Transverse colon (tissue), 4 donors: ENCODE results near the gene VGLL4. TPM values are rescaled to one million over a fixed set of nuclear protein-coding genes. Genes with fewer than 3 reads are reported as not detected.

ENCODE experiments used
- DNase-seq: peaks from one replicate; pipeline ENCODE4 v3.0.0-alpha.2; 2019
- H3K27ac ChIP-seq, 4 donors: fragments of 200-600 bp; sonication (generic); 2 replicates each; pipeline ENCODE4 v1.5.1; 2016 to 2018; ENCODE audit warnings: inconsistent platforms in 4 of 4
- H3K27me3 ChIP-seq: fragments of 200-600 bp; sonication (generic); 2 replicates; pipeline ENCODE4 v1.5.1; 2017; ENCODE audit warnings: inconsistent platforms
- H3K36me3 ChIP-seq, 4 donors: fragments of 200-600 bp; sonication (generic); 2 replicates each; pipeline ENCODE4 v1.5.1; 2017 to 2019; ENCODE audit warnings: inconsistent platforms in 4 of 4
- H3K4me1 ChIP-seq, 4 donors: fragments of 200-600 bp; sonication (generic); 2 replicates each; pipeline ENCODE4 v1.5.1; 2017 to 2020; ENCODE audit warnings: inconsistent platforms in 4 of 4
- H3K4me3 ChIP-seq, 4 donors: fragments of 200-600 bp; sonication (generic); 1 replicate in 1 of 4; 2 replicates in 3 of 4; pipeline versions ENCODE4 v1.5.1 to v1.6.1; 2017 to 2019; ENCODE audit warnings: inconsistent platforms in 4 of 4
- H3K9me3 ChIP-seq, 2 donors: fragments of 200-600 bp; sonication (generic); 2 replicates each; pipeline ENCODE4 v1.5.1; 2017 to 2019; ENCODE audit warnings: inconsistent platforms in 2 of 2
- EP300 ChIP-seq: sonication (generic); formaldehyde crosslinking; IDR thresholded peaks from one replicate; pipeline ENCODE4 v1.6.1; 2017; ENCODE audit warnings: antibody characterized with exemption, low read depth
- POLR2A ChIP-seq: fragments of 450-650 bp; IDR thresholded peaks from one replicate; pipeline ENCODE4 v1.6.1; 2016; ENCODE audit warnings: antibody characterized with exemption, mild to moderate bottlenecking, moderate library complexity
- POLR2AphosphoS5 ChIP-seq, 3 donors: sonication (generic); formaldehyde crosslinking; IDR thresholded peaks; one replicate each; pipeline ENCODE4 v1.6.1; 2016; ENCODE audit warnings: antibody characterized with exemption in 3 of 3
- WGBS, 2 donors: methylation state at CpG; one replicate each; pipeline ENCODE4 v1.1.5; 2018; ENCODE audit warnings: low coverage in 1 of 2; 5-methylcytosine and 5-hydroxymethylcytosine counted together
- in situ Hi-C, 4 donors: fragments of 200-750 bp; cut with MboI; loops; one replicate each; pipeline versions ENCODE4 v1.15.0 to v1.15.1; 2017; ENCODE audit warnings: low sequenced_read_pairs in 3 of 4, low pct_ligation_motif_present in 1 of 4, low pct_unique_long_range_greater_than_20kb in 1 of 4
- intact Hi-C: fragments of 100-400 bp; cut with DNase I; formaldehyde crosslinking; loops from one replicate; pipeline ENCODE4 v1.15.1; 2023; ENCODE audit warnings: low total_unique reads
- total RNA-seq, 4 donors: library from RNA; depleted of rRNA; stranded (reverse); fragments of >200 nt; gene quantifications; one replicate each; pipeline ENCODE4 v1.1.0, GENCODE V29; 2016
- TF ChIP-seq, protein P1 (sequence below), 5 experiments: fragments of 200-600 bp in 3 of 5; fragments of 450-650 bp in 2 of 5; sonication (generic) in 3 of 5; IDR thresholded peaks; 1 replicate in 2 of 5; 2 replicates in 3 of 5; pipeline ENCODE4 v1.5.1; 2016 to 2017; ENCODE audit warnings: antibody characterized with exemption in 5 of 5, inconsistent platforms in 3 of 5, mild to moderate bottlenecking in 2 of 5, moderate library complexity in 1 of 5

The VGLL4 gene
- total RNA-seq, 4 donors from 2014 or later, result 67.3 to 175 (median 95.0) TPM

DNA sequence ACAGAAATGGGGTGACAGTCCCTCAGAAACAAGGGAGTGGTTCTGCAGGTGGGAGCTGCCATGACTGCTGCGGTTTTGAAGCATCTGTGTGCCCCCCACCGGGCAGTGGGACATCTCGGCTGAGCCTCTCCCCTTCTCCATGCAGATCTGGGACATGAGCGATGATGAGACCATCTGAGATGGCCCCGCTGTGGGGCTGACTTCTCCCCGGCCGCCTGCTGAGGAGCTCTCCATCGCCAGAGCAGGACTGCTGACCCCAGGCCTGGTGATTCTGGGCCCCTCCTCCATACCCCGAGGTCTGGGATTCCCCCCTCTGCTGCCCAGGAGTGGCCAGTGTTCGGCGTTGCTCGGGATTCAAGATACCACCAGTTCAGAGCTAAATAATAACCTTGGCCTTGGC, 89.0 kb downstream of the VGLL4 start:
- TF ChIP-seq POLR2A (no peak), POLR2AphosphoS5 (IDR thresholded peaks at IDR 0.05) (no peak), EP300 (no peak)
- TF ChIP-seq, protein P1, sequence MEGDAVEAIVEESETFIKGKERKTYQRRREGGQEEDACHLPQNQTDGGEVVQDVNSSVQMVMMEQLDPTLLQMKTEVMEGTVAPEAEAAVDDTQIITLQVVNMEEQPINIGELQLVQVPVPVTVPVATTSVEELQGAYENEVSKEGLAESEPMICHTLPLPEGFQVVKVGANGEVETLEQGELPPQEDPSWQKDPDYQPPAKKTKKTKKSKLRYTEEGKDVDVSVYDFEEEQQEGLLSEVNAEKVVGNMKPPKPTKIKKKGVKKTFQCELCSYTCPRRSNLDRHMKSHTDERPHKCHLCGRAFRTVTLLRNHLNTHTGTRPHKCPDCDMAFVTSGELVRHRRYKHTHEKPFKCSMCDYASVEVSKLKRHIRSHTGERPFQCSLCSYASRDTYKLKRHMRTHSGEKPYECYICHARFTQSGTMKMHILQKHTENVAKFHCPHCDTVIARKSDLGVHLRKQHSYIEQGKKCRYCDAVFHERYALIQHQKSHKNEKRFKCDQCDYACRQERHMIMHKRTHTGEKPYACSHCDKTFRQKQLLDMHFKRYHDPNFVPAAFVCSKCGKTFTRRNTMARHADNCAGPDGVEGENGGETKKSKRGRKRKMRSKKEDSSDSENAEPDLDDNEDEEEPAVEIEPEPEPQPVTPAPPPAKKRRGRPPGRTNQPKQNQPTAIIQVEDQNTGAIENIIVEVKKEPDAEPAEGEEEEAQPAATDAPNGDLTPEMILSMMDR (IDR thresholded peaks at IDR 0.05), result no peak
- in situ Hi-C loops (no loop called here), intact Hi-C loops (no loop called here)
- peaks cover 11 to 28% (median 15%) of the 10 kb centered on the region in 4 donors for H3K4me1 ChIP-seq
- no peak overlapping the region for H3K4me3 ChIP-seq
- 95% methylated on average over 11 of the region's 12 CpGs; no CpG with 5 or more reads in 1 of the 2 donors for WGBS, 2 donors
- no peaks in the 10 kb centered on the region for H3K36me3 ChIP-seq
- no peaks in the 10 kb centered on the region for H3K27me3 ChIP-seq
- H3K9me3 ChIP-seq, result no peaks in the 10 kb centered on the region
- H3K27ac ChIP-seq, result peak overlapping the region in 3 of 4 donors; percentile 23 to 63 (median 46)
- DNase-seq, result no peak

DNA sequence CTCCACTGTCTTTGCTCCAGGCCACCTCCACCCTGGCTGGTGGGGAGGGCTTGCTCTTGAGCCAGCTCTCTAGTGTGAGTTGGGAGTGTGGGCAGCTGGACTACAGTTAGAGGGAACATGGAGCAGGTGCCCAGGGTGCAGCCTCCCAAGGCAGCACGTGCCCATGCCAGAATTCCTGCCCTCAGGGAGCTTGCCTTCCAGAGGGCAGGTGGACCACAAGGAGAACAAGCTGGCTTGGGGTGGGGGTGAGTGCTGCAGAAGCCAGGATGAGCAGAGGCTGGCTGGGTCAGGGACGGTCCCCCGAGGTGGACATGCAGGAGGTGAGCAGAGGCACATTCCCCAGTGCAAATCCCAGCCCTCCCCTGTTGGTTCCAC, 89.5 kb downstream of the VGLL4 start:
- in situ Hi-C loops, result no loop called here
- no peaks in the 10 kb centered on the region for H3K9me3 ChIP-seq
- peak overlapping the region; percentile 17 to 63 (median 32) for H3K27ac ChIP-seq
- H3K36me3 ChIP-seq, result no peaks in the 10 kb centered on the region
- TF ChIP-seq EP300, result no peak
- TF ChIP-seq, protein P1 (IDR thresholded peaks at IDR 0.05), result no peak
- TF ChIP-seq POLR2AphosphoS5 (IDR thresholded peaks at IDR 0.05), result no peak
- TF ChIP-seq POLR2A, result no peak
- no peak for DNase-seq
- intact Hi-C loops, result no loop called here
- 90% methylated on average over 2 to 3 of the region's 3 CpGs for WGBS, 2 donors
- peaks cover 11 to 28% (median 15%) of the 10 kb centered on the region in 4 donors for H3K4me1 ChIP-seq
- no peaks in the 10 kb centered on the region for H3K27me3 ChIP-seq
- H3K4me3 ChIP-seq, result no peak overlapping the region

DNA sequence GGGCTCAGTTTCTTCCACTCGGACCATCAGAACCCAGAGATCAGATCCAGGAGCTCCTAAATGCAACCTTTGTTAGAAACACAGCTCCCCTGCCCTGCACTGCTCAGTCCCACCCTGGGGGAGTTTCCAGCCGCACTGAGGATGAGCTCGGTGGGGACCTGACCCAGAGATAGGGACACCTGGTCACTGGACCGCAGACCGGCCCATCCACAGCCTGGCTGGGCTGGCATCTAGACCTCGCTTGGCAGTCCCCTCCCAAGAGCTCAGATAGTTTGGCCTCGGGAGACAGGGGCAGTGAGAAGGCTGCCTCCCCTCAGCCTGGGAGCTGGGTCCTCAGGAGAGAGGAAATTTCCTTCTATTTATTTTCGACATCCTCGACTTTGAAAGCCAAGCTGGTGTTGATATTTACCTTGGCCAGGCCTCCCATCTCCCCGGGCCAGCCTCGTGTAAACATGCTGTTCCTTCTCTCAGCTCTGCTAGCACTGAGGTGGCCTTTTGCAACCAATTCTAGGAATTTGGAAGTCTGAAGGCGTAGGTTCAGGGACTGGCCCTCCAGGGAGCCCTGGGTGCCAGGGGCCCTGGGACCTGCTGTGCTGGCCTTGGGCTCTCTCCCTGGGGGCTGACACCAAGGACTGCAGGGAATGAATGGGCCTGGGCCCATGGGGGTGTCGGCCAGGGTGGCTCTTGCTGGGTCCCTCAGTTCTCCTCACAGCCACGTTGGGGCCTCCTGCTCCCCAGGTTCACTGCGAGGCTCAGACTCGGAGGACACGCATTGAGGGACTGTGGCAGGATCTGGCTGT, 90.1 kb downstream of the VGLL4 start:
- H3K36me3 ChIP-seq, result no peaks in the 10 kb centered on the region
- intact Hi-C loops, result no loop called here
- no peak for DNase-seq

DNA sequence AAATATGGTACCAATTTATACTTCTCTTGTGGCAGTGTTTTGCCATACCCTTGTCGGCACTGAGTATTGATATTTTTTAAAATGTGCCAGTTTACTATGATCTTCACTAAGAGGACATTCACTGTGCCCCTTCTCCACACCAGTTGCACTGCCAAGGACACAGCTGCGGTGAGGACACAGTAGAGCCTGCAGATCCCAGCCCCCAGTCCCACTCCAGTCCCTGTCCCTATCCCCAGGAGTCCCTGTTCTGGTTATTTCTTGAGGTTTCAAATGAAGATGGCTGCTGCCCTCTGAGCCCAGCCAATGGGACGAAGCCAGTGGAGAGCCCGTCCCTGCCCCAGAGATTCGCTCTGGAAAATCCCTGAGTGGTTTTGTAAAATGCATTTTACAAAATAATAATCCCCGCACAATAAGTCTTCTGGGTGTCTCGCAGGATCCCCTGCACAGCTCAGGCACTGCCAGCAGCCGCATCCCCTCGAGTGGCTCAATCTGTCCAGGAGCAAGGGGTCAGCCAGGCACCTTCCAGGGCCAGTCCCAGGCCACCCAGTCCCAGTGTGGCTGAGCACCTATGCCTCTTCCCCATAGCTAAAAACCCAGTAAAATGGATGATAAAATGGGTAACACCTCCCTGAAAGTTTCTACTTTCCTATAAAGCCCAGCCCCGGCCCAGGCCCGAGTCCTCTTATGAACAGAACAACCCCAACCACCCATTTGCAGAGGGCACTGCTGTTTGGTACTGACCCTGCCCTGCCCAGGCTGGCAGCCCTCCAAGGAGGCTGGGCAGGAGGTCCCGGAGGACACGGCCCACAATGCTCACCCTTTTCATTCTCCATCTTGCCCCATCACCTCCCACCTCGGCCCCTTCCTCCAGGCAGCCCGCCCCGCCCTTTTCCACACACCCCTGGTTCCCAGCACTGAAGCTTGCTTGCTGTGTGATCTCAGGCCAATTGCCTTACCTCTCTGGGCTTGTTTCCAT, 91.1 kb downstream of the VGLL4 start:
- intact Hi-C loops (no loop called here), in situ Hi-C loops (no loop called here)
- 89 to 100% methylated on average over 1 to 16 of the region's 16 CpGs for WGBS, 2 donors
- H3K27me3 ChIP-seq, result no peaks in the 10 kb centered on the region
- H3K9me3 ChIP-seq, result no peaks in the 10 kb centered on the region
- TF ChIP-seq, protein P1 (IDR thresholded peaks at IDR 0.05), result no peak
- TF ChIP-seq POLR2AphosphoS5 (IDR thresholded peaks at IDR 0.05) (no peak), EP300 (no peak), POLR2A (no peak)
- no peaks in the 10 kb centered on the region for H3K36me3 ChIP-seq
- peaks cover 11 to 22% (median 16%) of the 10 kb centered on the region in 4 donors for H3K4me1 ChIP-seq
- H3K4me3 ChIP-seq, result no peak overlapping the region
- H3K27ac ChIP-seq, result peak overlapping the region in 1 of 4 donors; percentile 63
- DNase-seq, result no peak

More for the DNA sequence above, 90.1 kb downstream of the VGLL4 start:
- Histone ChIP-seq H3K27ac (peak overlapping the region; percentile 17 to 63 (median 32)), H3K9me3 (no peaks in the 10 kb centered on the region), H3K4me3 (no peak overlapping the region), H3K4me1 (peaks cover 11 to 28% (median 17%) of the 10 kb centered on the region in 4 donors), H3K27me3 (no peaks in the 10 kb centered on the region)
- in situ Hi-C loops, result no loop called here
- WGBS, 2 donors, result 31 to 59% methylated on average over 5 to 12 of the region's 17 CpGs
- TF ChIP-seq EP300, result no peak
- TF ChIP-seq POLR2AphosphoS5 (IDR thresholded peaks at IDR 0.05), result peak in 1 of 3 donors; percentile 47
